Measurements from ENCODE around the gene OTOG.

The OTOG gene

DNA sequence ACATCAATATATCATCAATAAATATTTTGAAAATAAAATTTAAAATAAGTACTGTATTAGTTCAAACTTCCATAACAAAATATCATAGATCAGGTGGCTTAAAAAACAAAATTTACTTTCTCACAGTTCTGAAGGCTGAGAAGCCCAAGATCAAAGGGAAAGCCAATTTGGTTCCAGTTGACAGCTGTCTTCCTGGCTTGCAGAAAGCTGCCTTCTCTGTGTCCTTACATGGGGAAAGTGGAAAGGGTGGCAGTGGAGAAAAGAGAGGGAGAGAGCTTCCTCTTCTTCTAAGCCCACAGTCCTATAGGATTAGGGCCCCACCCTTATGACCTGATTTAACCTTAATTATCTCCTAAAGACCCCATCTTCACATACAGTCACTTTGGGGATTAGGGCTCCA, 121.1 kb downstream of the OTOG start:
- H3K79me2 ChIP-seq (ENCODE audit: control insufficient read depth, low read length): no peaks in the 10 kb centered on the region
- no peaks in the 10 kb centered on the region for H3K9me2 ChIP-seq (replicated peaks; ENCODE audit: control insufficient read depth, low read length)
- H3K27me3 ChIP-seq (ENCODE audit: control insufficient read depth, low read length): peaks cover 11% of the 10 kb centered on the region; the same call in 1 of the 2 replicates
- no peaks in the 10 kb centered on the region for H3K9me3 ChIP-seq (ENCODE audit: control insufficient read depth, insufficient read depth, low read length)
- TF ChIP-seq, protein P1, sequence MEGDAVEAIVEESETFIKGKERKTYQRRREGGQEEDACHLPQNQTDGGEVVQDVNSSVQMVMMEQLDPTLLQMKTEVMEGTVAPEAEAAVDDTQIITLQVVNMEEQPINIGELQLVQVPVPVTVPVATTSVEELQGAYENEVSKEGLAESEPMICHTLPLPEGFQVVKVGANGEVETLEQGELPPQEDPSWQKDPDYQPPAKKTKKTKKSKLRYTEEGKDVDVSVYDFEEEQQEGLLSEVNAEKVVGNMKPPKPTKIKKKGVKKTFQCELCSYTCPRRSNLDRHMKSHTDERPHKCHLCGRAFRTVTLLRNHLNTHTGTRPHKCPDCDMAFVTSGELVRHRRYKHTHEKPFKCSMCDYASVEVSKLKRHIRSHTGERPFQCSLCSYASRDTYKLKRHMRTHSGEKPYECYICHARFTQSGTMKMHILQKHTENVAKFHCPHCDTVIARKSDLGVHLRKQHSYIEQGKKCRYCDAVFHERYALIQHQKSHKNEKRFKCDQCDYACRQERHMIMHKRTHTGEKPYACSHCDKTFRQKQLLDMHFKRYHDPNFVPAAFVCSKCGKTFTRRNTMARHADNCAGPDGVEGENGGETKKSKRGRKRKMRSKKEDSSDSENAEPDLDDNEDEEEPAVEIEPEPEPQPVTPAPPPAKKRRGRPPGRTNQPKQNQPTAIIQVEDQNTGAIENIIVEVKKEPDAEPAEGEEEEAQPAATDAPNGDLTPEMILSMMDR (IDR thresholded peaks at IDR 0.05; ENCODE audit: low read depth, low read length, poor library complexity, severe bottlenecking): no peak
- TF ChIP-seq EZH2phosphoT487 (IDR thresholded peaks at IDR 0.05; ENCODE audit: borderline replicate concordance, low read length): no peak
- no peaks in the 10 kb centered on the region for H3K36me3 ChIP-seq (ENCODE audit: control insufficient read depth, low read length)
- no peaks in the 10 kb centered on the region for H3K4me1 ChIP-seq (ENCODE audit: control insufficient read depth, low read length)
- H3K27ac ChIP-seq (ENCODE audit: low read depth, low read length): no peak overlapping the region
- no peaks in the 10 kb centered on the region for H4K20me1 ChIP-seq (ENCODE audit: control insufficient read depth, insufficient read depth, low read depth, low read length)
- H3K4me2 ChIP-seq (ENCODE audit: low read length): no peak overlapping the region
- no peak overlapping the region for H3K4me3 ChIP-seq (ENCODE audit: low read length)
- H3F3A ChIP-seq (ENCODE audit: control insufficient read depth, insufficient read depth): no peaks in the 10 kb centered on the region

DNA sequence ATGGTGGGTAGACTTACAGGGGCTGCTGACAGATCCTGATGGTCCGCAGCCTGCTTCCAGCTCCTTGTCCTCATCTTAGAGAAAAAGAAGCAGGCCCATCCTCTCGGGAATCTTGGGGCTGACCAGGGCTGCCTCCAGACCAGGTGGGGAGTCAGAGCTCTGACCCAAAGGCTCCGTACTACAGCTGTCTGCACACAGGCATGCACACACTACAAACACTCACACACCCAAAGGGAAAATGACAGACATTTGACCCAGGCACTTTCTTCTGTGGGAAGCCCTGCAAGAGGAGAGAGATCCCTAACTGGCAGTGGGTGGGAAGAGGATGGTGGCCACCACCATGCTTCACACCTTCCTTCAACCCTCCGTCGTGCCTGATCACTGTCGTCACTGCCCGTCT, 125.4 kb downstream of the OTOG start:
- Histone ChIP-seq H3K36me3 (ENCODE audit: control insufficient read depth, low read length) (no peaks in the 10 kb centered on the region), H3K4me2 (ENCODE audit: low read length) (no peak overlapping the region), H3K4me3 (ENCODE audit: low read length) (no peak overlapping the region), H4K20me1 (ENCODE audit: control insufficient read depth, insufficient read depth, low read depth, low read length) (no peaks in the 10 kb centered on the region), H3K27me3 (ENCODE audit: control insufficient read depth, low read length) (peaks cover 13% of the 10 kb centered on the region; the same call in 1 of the 2 replicates), H3K79me2 (ENCODE audit: control insufficient read depth, low read length) (no peaks in the 10 kb centered on the region), H3K9me2 (replicated peaks; ENCODE audit: control insufficient read depth, low read length) (no peaks in the 10 kb centered on the region), H3K9me3 (ENCODE audit: control insufficient read depth, insufficient read depth, low read length) (no peaks in the 10 kb centered on the region), H3K4me1 (ENCODE audit: control insufficient read depth, low read length) (no peaks in the 10 kb centered on the region), H3K27ac (ENCODE audit: low read depth, low read length) (no peak overlapping the region), H3F3A (ENCODE audit: control insufficient read depth, insufficient read depth) (no peaks in the 10 kb centered on the region)
- TF ChIP-seq EZH2phosphoT487 (IDR thresholded peaks at IDR 0.05; ENCODE audit: borderline replicate concordance, low read length): no peak
- TF ChIP-seq, protein P1 (IDR thresholded peaks at IDR 0.05; ENCODE audit: low read depth, low read length, poor library complexity, severe bottlenecking): no peak

- Histone ChIP-seq H3K27me3 (ENCODE audit: control insufficient read depth, low read length) (peaks cover 13% of the 10 kb centered on the region; the same call in 1 of the 2 replicates), H4K20me1 (ENCODE audit: control insufficient read depth, insufficient read depth, low read depth, low read length) (no peaks in the 10 kb centered on the region), H3K27ac (ENCODE audit: low read depth, low read length) (no peak overlapping the region), H3K9me2 (replicated peaks; ENCODE audit: control insufficient read depth, low read length) (no peaks in the 10 kb centered on the region), H3K4me2 (ENCODE audit: low read length) (no peak overlapping the region), H3F3A (ENCODE audit: control insufficient read depth, insufficient read depth) (no peaks in the 10 kb centered on the region), H3K4me1 (ENCODE audit: control insufficient read depth, low read length) (no peaks in the 10 kb centered on the region), H3K9me3 (ENCODE audit: control insufficient read depth, insufficient read depth, low read length) (no peaks in the 10 kb centered on the region), H3K4me3 (ENCODE audit: low read length) (no peak overlapping the region), H3K79me2 (ENCODE audit: control insufficient read depth, low read length) (no peaks in the 10 kb centered on the region), H3K36me3 (ENCODE audit: control insufficient read depth, low read length) (no peaks in the 10 kb centered on the region)
- TF ChIP-seq EZH2phosphoT487 (IDR thresholded peaks at IDR 0.05; ENCODE audit: borderline replicate concordance, low read length): no peak
- TF ChIP-seq, protein P1 (IDR thresholded peaks at IDR 0.05; ENCODE audit: low read depth, low read length, poor library complexity, severe bottlenecking): no peak
Measured at GRCh38 chr11:17673951-17674350, 126.9 kb downstream of the OTOG start.

Measured in DOHH2 (cell line).